ENCODE data around the gene RFTN1.

RFTN1 gene

DNA sequence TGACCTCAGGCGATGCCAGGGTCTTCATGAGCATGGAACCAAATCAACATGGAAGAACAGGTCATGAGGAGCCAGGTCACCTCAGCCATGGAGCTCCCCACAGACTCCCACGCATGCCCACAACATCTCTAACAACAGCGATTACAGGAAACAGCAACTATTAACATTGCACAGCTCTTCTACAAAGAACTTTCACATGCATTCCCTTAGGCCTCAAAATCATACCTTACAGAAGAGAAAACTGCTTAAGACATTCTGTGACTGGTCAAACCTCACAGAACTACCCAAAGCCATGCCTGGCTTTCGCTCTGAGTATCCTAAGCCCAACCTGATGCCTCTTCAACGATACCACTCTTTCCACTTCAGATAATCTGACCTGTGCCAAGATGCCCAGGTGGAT, 130.7 kb downstream of the RFTN1 start:
- Mint-ChIP-seq H3K27me3 (no peaks in the 10 kb centered on the region), H3K4me1 (ENCODE audit: low read depth in 2 of 2) (peaks cover 34 to 56% of the 10 kb centered on the region in 2 donors), H3K36me3 (ENCODE audit: insufficient read depth) (peaks cover 2% of the 10 kb centered on the region), H3K9me3 (no peaks in the 10 kb centered on the region), H3K27ac (peak overlapping the region; percentile 18 to 91), H3K4me3 (no peak overlapping the region)
- DNase-seq (no peak), ATAC-seq (replicated peaks) (no peak)

DNA sequence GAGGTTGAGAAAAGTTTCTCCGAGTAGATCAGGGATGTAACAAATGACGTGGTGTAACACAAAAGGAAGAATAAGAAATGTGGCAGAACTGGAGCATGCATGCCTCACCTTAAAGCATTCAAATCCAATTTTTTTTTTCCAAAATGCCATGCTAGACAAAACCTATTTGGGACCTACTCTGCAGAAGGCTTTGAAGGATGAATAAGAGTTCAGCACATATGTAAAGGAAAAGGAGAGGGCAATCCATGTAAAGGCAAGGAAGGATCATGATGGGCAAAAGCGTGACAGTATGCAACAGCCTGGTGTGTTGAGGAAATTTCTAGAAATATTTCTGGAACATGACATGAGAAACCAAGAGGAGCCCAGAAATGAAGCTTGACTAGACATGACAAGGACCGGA, 132.1 kb downstream of the RFTN1 start:
- Mint-ChIP-seq H3K27me3 (no peaks in the 10 kb centered on the region), H3K36me3 (ENCODE audit: insufficient read depth) (peaks cover 8% of the 10 kb centered on the region), H3K27ac (peak overlapping the region in 1 of 2 donors; percentile 13)

DNA sequence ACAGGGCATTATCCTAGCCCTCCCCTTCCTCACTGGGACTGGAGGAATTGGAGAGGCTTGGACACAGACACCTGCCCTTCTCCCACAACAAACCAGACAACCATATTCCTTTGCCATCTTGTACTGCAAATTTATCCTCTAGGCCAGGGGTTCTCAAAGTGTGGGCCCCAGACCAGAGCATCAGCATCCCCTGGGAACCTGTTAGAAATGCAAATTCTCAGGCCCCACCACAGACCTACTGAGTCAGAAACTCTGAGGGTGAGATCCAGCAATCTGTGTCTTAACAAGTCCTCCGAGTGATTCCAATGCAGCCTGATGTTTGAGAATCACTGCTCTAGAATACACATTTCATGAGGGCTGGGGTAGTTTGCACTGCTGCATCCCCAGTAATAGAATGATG, 133.1 kb downstream of the RFTN1 start:
- H3K27ac Mint-ChIP-seq, result peak overlapping the region in 1 of 2 donors; percentile 13
- DNase-seq, result no peak
- ATAC-seq (replicated peaks), result no peak
- no peaks in the 10 kb centered on the region for H3K27me3 Mint-ChIP-seq
- H3K4me1 Mint-ChIP-seq (ENCODE audit: low read depth in 2 of 2), result peaks cover 33 to 60% of the 10 kb centered on the region in 2 donors
- no peak overlapping the region for H3K4me3 Mint-ChIP-seq
- peaks cover 13% of the 10 kb centered on the region for H3K36me3 Mint-ChIP-seq (ENCODE audit: insufficient read depth)
- no peaks in the 10 kb centered on the region for H3K9me3 Mint-ChIP-seq

More for the DNA sequence above, 132.1 kb downstream of the RFTN1 start:
- Mint-ChIP-seq H3K9me3 (no peaks in the 10 kb centered on the region), H3K4me1 (ENCODE audit: low read depth in 2 of 2) (peaks cover 31 to 55% of the 10 kb centered on the region in 2 donors), H3K4me3 (no peak overlapping the region)
- DNase-seq, result no peak
- ATAC-seq (replicated peaks), result no peak

GRCh38 chr3:16379838-16380237, 133.7 kb downstream of the RFTN1 start:
- no peaks in the 10 kb centered on the region for H3K9me3 Mint-ChIP-seq
- H3K4me3 Mint-ChIP-seq, result no peak overlapping the region
- H3K4me1 Mint-ChIP-seq (ENCODE audit: low read depth in 2 of 2), result peaks cover 38 to 65% of the 10 kb centered on the region in 2 donors
- ATAC-seq (replicated peaks) (no peak), DNase-seq (no peak)
- no peaks in the 10 kb centered on the region for H3K27me3 Mint-ChIP-seq
- peak overlapping the region; percentile 13 to 91 for H3K27ac Mint-ChIP-seq
- peaks cover 14% of the 10 kb centered on the region for H3K36me3 Mint-ChIP-seq (ENCODE audit: insufficient read depth)

DNA sequence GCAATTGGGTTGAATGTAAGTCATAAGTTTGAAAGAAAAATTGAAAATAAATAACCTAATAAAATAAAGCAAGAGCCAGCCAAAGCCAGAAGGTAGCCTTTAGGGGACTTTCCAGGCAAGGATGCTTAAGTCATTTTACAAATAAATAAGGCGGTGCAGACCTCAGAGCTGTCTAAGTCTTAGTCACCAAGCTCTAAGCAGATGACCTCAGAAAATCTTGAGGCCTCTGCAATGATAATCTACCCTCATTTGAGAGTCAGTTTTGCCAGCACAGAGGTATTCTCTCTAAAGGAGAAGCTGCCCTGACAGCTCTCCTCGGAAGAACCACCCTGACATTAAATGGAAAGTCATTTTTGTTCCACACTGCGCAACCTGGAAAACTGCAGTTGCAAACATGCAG, 134.6 kb downstream of the RFTN1 start:
- DNase-seq (no peak), ATAC-seq (replicated peaks) (peak; percentile 57)
- peaks cover 19% of the 10 kb centered on the region for H3K36me3 Mint-ChIP-seq (ENCODE audit: insufficient read depth)
- peaks cover 41 to 72% of the 10 kb centered on the region in 2 donors for H3K4me1 Mint-ChIP-seq (ENCODE audit: low read depth in 2 of 2)
- peak overlapping the region; percentile 87 to 91 for H3K27ac Mint-ChIP-seq
- peak overlapping the region; percentile 50 to 65 for H3K4me3 Mint-ChIP-seq
- no peaks in the 10 kb centered on the region for H3K9me3 Mint-ChIP-seq
- H3K27me3 Mint-ChIP-seq, result no peaks in the 10 kb centered on the region

DNA sequence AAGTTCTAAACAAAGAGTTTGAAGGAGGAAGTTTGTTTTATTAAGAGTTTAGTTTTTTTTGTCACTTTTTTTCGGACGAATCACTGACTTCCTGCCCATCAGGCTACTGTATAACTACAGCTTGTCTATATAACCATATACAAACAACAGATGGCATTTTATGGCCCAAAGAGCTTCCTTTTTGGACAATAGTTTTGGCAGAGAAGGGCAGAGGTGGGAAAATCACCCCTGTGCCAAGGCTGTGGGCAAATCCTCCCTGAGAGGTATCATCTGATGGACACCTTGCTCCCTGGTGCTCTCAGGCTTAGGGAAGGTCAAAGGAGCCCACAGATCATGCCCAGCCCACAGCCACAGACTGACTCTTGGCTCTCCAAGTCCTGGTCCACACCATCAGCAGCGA, 135.1 kb downstream of the RFTN1 start:
- Mint-ChIP-seq H3K27me3 (no peaks in the 10 kb centered on the region), H3K36me3 (ENCODE audit: insufficient read depth) (peaks cover 19% of the 10 kb centered on the region), H3K27ac (peak overlapping the region; percentile 87 to 91), H3K9me3 (no peaks in the 10 kb centered on the region), H3K4me3 (peak overlapping the region; percentile 50 to 65), H3K4me1 (ENCODE audit: low read depth in 2 of 2) (peaks cover 43 to 75% of the 10 kb centered on the region in 2 donors)
- no peak for DNase-seq
- no peak for ATAC-seq (replicated peaks)

DNA sequence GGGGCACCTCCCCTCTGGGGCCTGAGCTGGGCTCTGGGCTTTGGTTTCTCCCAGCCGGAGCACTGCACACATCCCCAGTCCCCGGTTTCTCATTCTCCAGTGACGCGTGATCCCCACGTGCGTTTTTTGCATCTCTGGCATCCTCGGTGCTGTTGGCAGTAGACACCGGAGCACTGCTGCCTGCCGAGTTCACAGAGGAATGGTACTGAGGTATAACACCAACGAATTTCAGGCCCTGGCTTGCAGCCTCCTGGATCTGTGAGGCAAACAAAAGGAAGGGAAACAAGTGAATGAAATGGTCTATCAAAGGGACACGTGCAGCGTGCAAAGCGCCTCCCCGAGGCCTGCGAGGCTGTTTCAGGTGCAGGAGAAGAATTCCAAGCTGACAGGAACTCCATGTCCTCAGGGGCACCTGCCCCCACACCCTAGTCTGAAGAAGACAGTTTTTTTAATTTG, 135.6 kb downstream of the RFTN1 start:
- Mint-ChIP-seq H3K27ac (peak overlapping the region; percentile 87 to 91), H3K36me3 (ENCODE audit: insufficient read depth) (peaks cover 20% of the 10 kb centered on the region), H3K27me3 (no peaks in the 10 kb centered on the region), H3K9me3 (no peaks in the 10 kb centered on the region), H3K4me3 (peak overlapping the region; percentile 50 to 65), H3K4me1 (ENCODE audit: low read depth in 2 of 2) (peaks cover 44 to 76% of the 10 kb centered on the region in 2 donors)
- ATAC-seq (replicated peaks) (no peak), DNase-seq (no peak)

- H3K27me3 Mint-ChIP-seq, result no peaks in the 10 kb centered on the region
- DNase-seq, result peak in 2 of 3 experiments; percentile 12 to 24
- peak overlapping the region; percentile 87 to 91 for H3K27ac Mint-ChIP-seq
- ATAC-seq (replicated peaks), result peak; percentile 82
- H3K9me3 Mint-ChIP-seq, result no peaks in the 10 kb centered on the region
- peaks cover 39 to 76% of the 10 kb centered on the region in 2 donors for H3K4me1 Mint-ChIP-seq (ENCODE audit: low read depth in 2 of 2)
- H3K4me3 Mint-ChIP-seq, result peak overlapping the region; percentile 50 to 65
- H3K36me3 Mint-ChIP-seq (ENCODE audit: insufficient read depth), result peaks cover 26% of the 10 kb centered on the region
Measured at GRCh38 chr3:16377196-16377595, 136.3 kb downstream of the RFTN1 start.

- H3K4me1 Mint-ChIP-seq (ENCODE audit: low read depth in 2 of 2), result peaks cover 41 to 81% of the 10 kb centered on the region in 2 donors
- ATAC-seq (replicated peaks) (no peak), DNase-seq (no peak)
- peak overlapping the region in 1 of 2 donors; percentile 11 for H3K27ac Mint-ChIP-seq
- peaks cover 28% of the 10 kb centered on the region for H3K36me3 Mint-ChIP-seq (ENCODE audit: insufficient read depth)
- peak overlapping the region in 1 of 2 donors; percentile 36 for H3K4me3 Mint-ChIP-seq
- no peaks in the 10 kb centered on the region for H3K9me3 Mint-ChIP-seq
- H3K27me3 Mint-ChIP-seq, result no peaks in the 10 kb centered on the region
Measured at GRCh38 chr3:16375891-16376290, 137.6 kb downstream of the RFTN1 start.

- Mint-ChIP-seq H3K9me3 (no peaks in the 10 kb centered on the region), H3K36me3 (ENCODE audit: insufficient read depth) (peaks cover 29% of the 10 kb centered on the region), H3K4me3 (no peak overlapping the region), H3K4me1 (ENCODE audit: low read depth in 2 of 2) (peaks cover 37 to 74% of the 10 kb centered on the region in 2 donors), H3K27ac (peak overlapping the region; percentile 11 to 89), H3K27me3 (no peaks in the 10 kb centered on the region)
- ATAC-seq (replicated peaks) (no peak), DNase-seq (no peak)
Measured at GRCh38 chr3:16374935-16375245, 138.6 kb downstream of the RFTN1 start.

DNA sequence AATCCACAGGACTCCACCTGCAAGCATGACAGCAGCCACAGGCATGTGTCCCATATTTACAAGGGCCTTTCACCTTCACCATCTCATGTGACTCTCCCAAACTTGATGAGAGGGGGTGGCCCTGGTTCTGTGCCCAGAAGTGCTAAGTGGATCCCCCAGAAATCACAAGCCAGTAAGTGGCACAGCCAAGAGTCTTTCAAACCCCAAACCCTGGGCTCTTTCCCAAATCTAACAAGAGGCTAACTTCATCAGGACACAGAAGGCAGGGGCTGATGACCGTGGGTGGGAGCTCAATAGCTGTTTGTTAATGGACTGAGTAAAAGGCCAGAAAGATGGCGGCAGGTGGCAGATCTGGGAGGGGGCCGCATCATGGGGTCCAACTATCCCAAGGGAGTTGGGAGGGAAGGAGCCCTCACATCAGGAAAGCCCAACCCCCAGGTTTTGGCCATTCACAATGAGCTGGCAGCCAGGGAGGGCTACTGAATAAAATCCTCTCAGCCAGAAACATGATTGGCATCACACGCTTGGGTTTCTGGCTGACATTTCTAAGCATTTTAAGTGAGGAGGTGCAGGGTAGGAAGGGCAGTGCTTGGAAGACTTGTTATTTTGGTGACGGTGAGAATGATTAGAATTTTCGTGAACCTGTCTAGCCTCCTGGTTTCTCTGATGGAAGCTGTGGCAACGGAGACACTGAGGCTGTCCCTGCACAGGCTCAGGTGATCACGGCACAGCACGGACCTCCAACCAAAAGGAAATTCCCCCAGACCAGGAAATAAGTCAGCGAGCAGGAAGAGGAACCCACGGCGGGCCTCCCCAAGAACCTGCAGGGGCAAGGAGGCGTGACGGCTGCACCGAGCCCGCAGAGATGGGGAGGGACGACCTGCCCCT, 139.2 kb downstream of the RFTN1 start:
- Mint-ChIP-seq H3K4me1 (ENCODE audit: low read depth in 2 of 2) (peaks cover 37 to 72% of the 10 kb centered on the region in 2 donors), H3K27me3 (no peaks in the 10 kb centered on the region)
- ATAC-seq (replicated peaks), result no peak

DNA sequence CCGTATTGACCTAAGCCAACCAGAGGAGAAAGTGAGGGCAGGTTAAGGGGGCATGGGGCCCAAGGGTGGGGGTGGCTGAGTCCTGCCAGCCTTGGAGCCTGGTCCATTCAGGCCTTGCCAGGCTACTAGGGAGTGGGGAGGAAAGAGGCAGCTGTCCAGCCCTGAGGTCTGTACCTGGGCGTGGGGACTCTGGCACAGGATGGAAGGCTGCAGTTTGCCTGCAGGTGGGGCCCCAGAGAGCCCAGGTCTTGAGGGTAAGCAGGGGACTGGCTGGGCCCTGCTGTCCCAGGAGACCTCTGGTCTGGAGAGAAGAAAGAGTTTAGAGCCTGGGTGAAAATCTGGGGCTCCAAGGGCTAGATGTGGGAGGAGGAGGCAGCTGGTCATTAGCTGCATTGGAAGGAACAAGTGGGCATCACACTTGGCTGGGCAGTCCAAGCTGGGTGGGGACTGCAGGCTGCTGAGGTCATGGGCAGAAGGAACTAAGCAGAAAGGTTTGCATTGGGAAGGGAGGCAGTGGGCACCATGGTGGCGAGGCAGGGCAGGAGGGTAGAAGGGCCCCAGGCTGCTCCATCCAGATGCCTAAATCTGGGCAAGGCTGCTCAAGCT, 140.1 kb downstream of the RFTN1 start:
- Mint-ChIP-seq H3K36me3 (ENCODE audit: insufficient read depth) (peaks cover 39% of the 10 kb centered on the region), H3K9me3 (no peaks in the 10 kb centered on the region), H3K4me1 (ENCODE audit: low read depth in 2 of 2) (peaks cover 34 to 64% of the 10 kb centered on the region in 2 donors), H3K27me3 (no peaks in the 10 kb centered on the region), H3K27ac (peak overlapping the region; percentile 71 to 82), H3K4me3 (peak overlapping the region in 1 of 2 donors; percentile 38)
- no peak for ATAC-seq (replicated peaks)
- DNase-seq, result no peak

More for the DNA sequence above, 139.2 kb downstream of the RFTN1 start:
- H3K4me3 Mint-ChIP-seq, result no peak overlapping the region
- H3K9me3 Mint-ChIP-seq, result no peaks in the 10 kb centered on the region
- H3K36me3 Mint-ChIP-seq (ENCODE audit: insufficient read depth), result peaks cover 35% of the 10 kb centered on the region
- peak overlapping the region; percentile 11 to 89 for H3K27ac Mint-ChIP-seq
- DNase-seq, result no peak

- Mint-ChIP-seq H3K4me1 (ENCODE audit: low read depth in 2 of 2) (peaks cover 27 to 55% of the 10 kb centered on the region in 2 donors), H3K27ac (peak overlapping the region; percentile 71 to 82), H3K27me3 (no peaks in the 10 kb centered on the region), H3K4me3 (no peak overlapping the region), H3K9me3 (no peaks in the 10 kb centered on the region), H3K36me3 (ENCODE audit: insufficient read depth) (peaks cover 42% of the 10 kb centered on the region)
- ATAC-seq (replicated peaks) (no peak), DNase-seq (no peak)
Measured at GRCh38 chr3:16372362-16373292, 140.9 kb downstream of the RFTN1 start.
